GM23338 (cell line): ENCODE measurements around the gene MRAS. TPM values are rescaled to one million over a fixed set of nuclear protein-coding genes. Genes with fewer than 3 reads are reported as not detected.

ENCODE experiments used
- ATAC-seq: fragments of 200-7000 bp; cut with Tn5 transposase; 3 replicates; pipeline ENCODE4 v1.9.1; 2020
- DNase-seq: peaks from one replicate; pipeline ENCODE4 v3.0.0-alpha.2; 2015; ENCODE audit warnings: low spot score
- H2AFZ ChIP-seq: fragments of 200-600 bp; sonication (generic); 2 replicates; pipeline ENCODE4 v1.8.0; 2016; ENCODE audit warnings: antibody characterized with exemption, mild to moderate bottlenecking, moderate library complexity
- H3F3A ChIP-seq: fragments of 200-600 bp; sonication (generic); replicated peaks from 2 replicates; pipeline ENCODE4 v1.8.0; 2017; ENCODE audit warnings: antibody characterized with exemption, mixed run types, low read depth
- H3K27ac ChIP-seq: fragments of 200-600 bp; sonication (generic); 2 replicates; pipeline ENCODE4 v1.6.1; 2016; ENCODE audit warnings: low read depth
- H3K27me3 ChIP-seq: fragments of 200-600 bp; sonication (generic); 2 replicates; pipeline ENCODE4 v1.8.0; 2016; ENCODE audit warnings: mild to moderate bottlenecking, mixed run types, moderate library complexity; ENCODE audit not compliant: insufficient read depth
- H3K36me3 ChIP-seq: fragments of 200-600 bp; sonication (generic); 2 replicates; pipeline ENCODE4 v1.8.0; 2016; ENCODE audit warnings: mild to moderate bottlenecking; ENCODE audit not compliant: insufficient read depth
- H3K4me1 ChIP-seq: fragments of 200-600 bp; sonication (generic); 2 replicates; pipeline ENCODE4 v1.8.0; 2016; ENCODE audit warnings: mild to moderate bottlenecking, moderate library complexity; ENCODE audit not compliant: insufficient read depth
- H3K4me2 ChIP-seq: fragments of 200-600 bp; sonication (generic); 2 replicates; pipeline ENCODE4 v1.7.1; 2017; ENCODE audit warnings: mixed run types
- H3K4me3 ChIP-seq: fragments of 200-600 bp; sonication (generic); 2 replicates; pipeline ENCODE4 v1.6.1; 2016; ENCODE audit warnings: mixed run types
- H3K79me2 ChIP-seq: fragments of 200-600 bp; sonication (generic); replicated peaks from 2 replicates; pipeline ENCODE4 v1.8.0; 2017; ENCODE audit warnings: mild to moderate bottlenecking; ENCODE audit not compliant: insufficient read depth
- H3K9me2 ChIP-seq: fragments of 200-600 bp; sonication (generic); 2 replicates; pipeline ENCODE4 v1.8.0; 2017; ENCODE audit not compliant: insufficient read depth
- H4K20me1 ChIP-seq: fragments of 200-600 bp; sonication (generic); replicated peaks from 2 replicates; pipeline ENCODE4 v1.8.0; 2017; ENCODE audit warnings: mild to moderate bottlenecking; ENCODE audit not compliant: insufficient read depth
- H3K27ac Mint-ChIP-seq: 2 replicates; pipeline ENCODE4 v1.8.0; 2020; ENCODE audit warnings: inconsistent platforms, mild to moderate bottlenecking, moderate library complexity, mixed read lengths
- H3K27me3 Mint-ChIP-seq: 3 replicates; pipeline ENCODE4 v1.8.0; 2022; ENCODE audit warnings: low read depth, mild to moderate bottlenecking, moderate library complexity, mixed read lengths, inconsistent platforms; ENCODE audit not compliant: insufficient read depth, poor library complexity
- H3K36me3 Mint-ChIP-seq: 3 replicates; pipeline ENCODE4 v1.8.0; 2021; ENCODE audit warnings: low read depth, mild to moderate bottlenecking, inconsistent platforms, moderate library complexity, mixed read lengths
- H3K4me1 Mint-ChIP-seq: 3 replicates; pipeline ENCODE4 v1.8.0; 2020; ENCODE audit warnings: mild to moderate bottlenecking, inconsistent platforms, mixed read lengths
- H3K4me3 Mint-ChIP-seq: 3 replicates; pipeline ENCODE4 v1.8.0; 2021; ENCODE audit warnings: moderate library complexity, mild to moderate bottlenecking, inconsistent platforms, mixed read lengths
- H3K9me3 Mint-ChIP-seq: 3 replicates; pipeline ENCODE4 v1.8.0; 2020; ENCODE audit warnings: moderate library complexity, mild to moderate bottlenecking, inconsistent platforms, mixed read lengths
- CREB1 ChIP-seq: fragments of 250-450 bp; sonication (Bioruptor Pico); IDR thresholded peaks from 2 replicates; pipeline ENCODE4 v1.5.0; 2020; ENCODE audit warnings: low read depth, mild to moderate bottlenecking, moderate library complexity
- EZH2 ChIP-seq: fragments of 200-600 bp; sonication (generic); IDR thresholded peaks from one replicate; pipeline ENCODE4 v1.8.0; 2017; ENCODE audit warnings: antibody characterized with exemption, mild to moderate bottlenecking, low read depth; ENCODE audit not compliant: unreplicated experiment
- EZH2phosphoT487 ChIP-seq: fragments of 200-600 bp; sonication (generic); IDR thresholded peaks from one replicate; pipeline ENCODE4 v1.8.1; 2018; ENCODE audit warnings: antibody characterized with exemption; ENCODE audit not compliant: unreplicated experiment
- NANOG ChIP-seq: IDR thresholded peaks from 2 replicates; pipeline ENCODE4 v1.6.1; 2016; ENCODE audit warnings: antibody characterized with exemption, borderline replicate concordance
- POLR2AphosphoS5 ChIP-seq: IDR thresholded peaks from 2 replicates; pipeline ENCODE4 v1.6.1; 2016; ENCODE audit warnings: antibody characterized with exemption, low read depth
- ZNF114 ChIP-seq: fragments of 250-450 bp; sonication (Bioruptor Pico); IDR thresholded peaks from 2 replicates; pipeline ENCODE4 v1.5.0; 2020; ENCODE audit warnings: mild to moderate bottlenecking, moderate library complexity
- polyA plus RNA-seq: library from polyadenylated mRNA; unstranded; fragments of >200 nt; fragmentation: Nextera tagmentation; extraction: Ambion mirVana; gene quantifications from 2 replicates; pipeline ENCODE4 v1.2.1, GENCODE V29; 2016
- total RNA-seq: library from RNA; depleted of rRNA; stranded (reverse); fragments of >200 nt; shearing (Covaris generic); gene quantifications from 2 replicates; pipeline ENCODE4 v1.2.3, GENCODE V29; 2014
- TF ChIP-seq, protein P1 (sequence below), 2 experiments: fragments of 200-600 bp in 1 of 2; sonication (generic) in 1 of 2; conservative IDR thresholded peaks; 2 replicates each; pipeline versions ENCODE4 v1.5.1 to v1.6.1; 2016 to 2017; ENCODE audit warnings: antibody characterized with exemption in 2 of 2, low read depth in 2 of 2, mild to moderate bottlenecking in 2 of 2, moderate library complexity in 1 of 2
- TF ChIP-seq, protein P2 (sequence below): IDR thresholded peaks from 2 replicates; pipeline ENCODE4 v1.6.1; 2016; ENCODE audit warnings: antibody characterized with exemption
- TF ChIP-seq, protein P3 (sequence below): fragments of 250-450 bp; sonication (Bioruptor Pico); IDR thresholded peaks from 2 replicates; pipeline ENCODE4 v1.5.0; 2020; ENCODE audit warnings: mild to moderate bottlenecking, moderate library complexity

MRAS gene
- total and polyA plus RNA-seq, 2 experiments from 2014 or later: 9.1 to 10.2 TPM

DNA sequence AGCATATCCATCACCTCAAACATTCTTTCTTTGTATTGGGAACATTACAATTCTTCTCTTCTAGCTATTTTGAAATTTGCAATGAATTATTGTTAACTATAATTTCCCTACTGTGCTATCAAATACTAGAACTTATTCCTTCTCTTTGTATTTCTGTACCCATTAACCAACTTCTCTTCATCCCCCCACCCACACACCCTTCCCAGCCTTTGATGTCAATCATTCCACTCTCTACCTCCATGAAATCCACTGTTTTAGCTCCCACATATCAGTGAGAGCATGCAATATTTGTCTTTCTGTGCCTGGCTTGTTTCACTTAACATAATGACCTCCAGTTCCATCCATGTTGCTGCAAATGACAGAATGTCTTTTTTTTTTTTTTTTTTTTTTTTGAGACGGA, 30.6 kb downstream of the MRAS start:
- ATAC-seq (no peak), DNase-seq (no peak)
- no peak overlapping the region for H3K4me3 Mint-ChIP-seq
- no peaks in the 10 kb centered on the region for H3K27me3 Mint-ChIP-seq
- Histone ChIP-seq H4K20me1 (no peaks in the 10 kb centered on the region), H3K4me1 (no peaks in the 10 kb centered on the region), H3K36me3 (no peaks in the 10 kb centered on the region; the same call in 1 of the 2 replicates), H3K27ac (no peak overlapping the region), H3K27me3 (no peaks in the 10 kb centered on the region), H3K4me2 (no peak overlapping the region), H3F3A (no peaks in the 10 kb centered on the region), H2AFZ (no peak overlapping the region), H3K4me3 (no peak overlapping the region), H3K9me2 (no peaks in the 10 kb centered on the region), H3K79me2 (no peaks in the 10 kb centered on the region)
- no peak overlapping the region for H3K27ac Mint-ChIP-seq
- H3K36me3 Mint-ChIP-seq: peaks cover 7% of the 10 kb centered on the region; the same call in 2 of the 3 replicates
- H3K9me3 Mint-ChIP-seq: no peaks in the 10 kb centered on the region; the same call in 2 of the 3 replicates
- H3K4me1 Mint-ChIP-seq: peaks cover 8% of the 10 kb centered on the region
- TF ChIP-seq ZNF114 (CRISPR knock-in tag) (no peak), POLR2AphosphoS5 (no peak), EZH2 (no peak)
- TF ChIP-seq, protein P1, sequence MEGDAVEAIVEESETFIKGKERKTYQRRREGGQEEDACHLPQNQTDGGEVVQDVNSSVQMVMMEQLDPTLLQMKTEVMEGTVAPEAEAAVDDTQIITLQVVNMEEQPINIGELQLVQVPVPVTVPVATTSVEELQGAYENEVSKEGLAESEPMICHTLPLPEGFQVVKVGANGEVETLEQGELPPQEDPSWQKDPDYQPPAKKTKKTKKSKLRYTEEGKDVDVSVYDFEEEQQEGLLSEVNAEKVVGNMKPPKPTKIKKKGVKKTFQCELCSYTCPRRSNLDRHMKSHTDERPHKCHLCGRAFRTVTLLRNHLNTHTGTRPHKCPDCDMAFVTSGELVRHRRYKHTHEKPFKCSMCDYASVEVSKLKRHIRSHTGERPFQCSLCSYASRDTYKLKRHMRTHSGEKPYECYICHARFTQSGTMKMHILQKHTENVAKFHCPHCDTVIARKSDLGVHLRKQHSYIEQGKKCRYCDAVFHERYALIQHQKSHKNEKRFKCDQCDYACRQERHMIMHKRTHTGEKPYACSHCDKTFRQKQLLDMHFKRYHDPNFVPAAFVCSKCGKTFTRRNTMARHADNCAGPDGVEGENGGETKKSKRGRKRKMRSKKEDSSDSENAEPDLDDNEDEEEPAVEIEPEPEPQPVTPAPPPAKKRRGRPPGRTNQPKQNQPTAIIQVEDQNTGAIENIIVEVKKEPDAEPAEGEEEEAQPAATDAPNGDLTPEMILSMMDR (conservative IDR thresholded peaks at IDR 0.05; ENCODE audit: low read depth in 2 of 2): no peak

DNA sequence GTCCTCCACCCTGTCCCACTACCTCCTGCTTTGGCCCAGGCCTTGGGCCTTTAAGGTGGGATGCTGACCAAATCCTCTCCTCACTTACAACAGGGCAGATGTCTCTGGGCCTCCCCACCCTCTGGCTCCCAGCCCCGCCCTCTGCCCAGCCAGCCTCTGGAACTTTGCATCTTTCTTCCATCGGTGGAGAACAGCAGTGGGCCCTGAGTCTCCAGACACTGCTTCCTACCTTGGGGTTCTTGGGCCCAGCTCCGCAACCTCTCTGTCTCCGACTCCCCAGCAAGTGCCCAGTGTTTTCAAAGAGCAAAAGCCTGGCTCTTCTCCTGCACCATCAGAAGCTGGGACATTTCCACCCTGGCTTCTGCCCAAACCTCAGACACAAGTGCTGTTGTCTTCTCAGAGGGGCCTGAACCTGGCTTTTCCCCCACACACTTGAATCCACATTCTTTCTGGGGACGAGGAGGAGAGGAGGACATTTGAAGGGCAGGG, 33.1 kb downstream of the MRAS start:
- no peak overlapping the region for H2AFZ ChIP-seq

More for the DNA sequence above, 33.1 kb downstream of the MRAS start:
- TF ChIP-seq EZH2phosphoT487 (no peak), CREB1 (CRISPR knock-in tag) (no peak), EZH2 (no peak), ZNF114 (CRISPR knock-in tag) (no peak), NANOG (no peak), POLR2AphosphoS5 (no peak)
- TF ChIP-seq, protein P2, sequence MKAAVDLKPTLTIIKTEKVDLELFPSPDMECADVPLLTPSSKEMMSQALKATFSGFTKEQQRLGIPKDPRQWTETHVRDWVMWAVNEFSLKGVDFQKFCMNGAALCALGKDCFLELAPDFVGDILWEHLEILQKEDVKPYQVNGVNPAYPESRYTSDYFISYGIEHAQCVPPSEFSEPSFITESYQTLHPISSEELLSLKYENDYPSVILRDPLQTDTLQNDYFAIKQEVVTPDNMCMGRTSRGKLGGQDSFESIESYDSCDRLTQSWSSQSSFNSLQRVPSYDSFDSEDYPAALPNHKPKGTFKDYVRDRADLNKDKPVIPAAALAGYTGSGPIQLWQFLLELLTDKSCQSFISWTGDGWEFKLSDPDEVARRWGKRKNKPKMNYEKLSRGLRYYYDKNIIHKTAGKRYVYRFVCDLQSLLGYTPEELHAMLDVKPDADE: no peak
- TF ChIP-seq, protein P3, sequence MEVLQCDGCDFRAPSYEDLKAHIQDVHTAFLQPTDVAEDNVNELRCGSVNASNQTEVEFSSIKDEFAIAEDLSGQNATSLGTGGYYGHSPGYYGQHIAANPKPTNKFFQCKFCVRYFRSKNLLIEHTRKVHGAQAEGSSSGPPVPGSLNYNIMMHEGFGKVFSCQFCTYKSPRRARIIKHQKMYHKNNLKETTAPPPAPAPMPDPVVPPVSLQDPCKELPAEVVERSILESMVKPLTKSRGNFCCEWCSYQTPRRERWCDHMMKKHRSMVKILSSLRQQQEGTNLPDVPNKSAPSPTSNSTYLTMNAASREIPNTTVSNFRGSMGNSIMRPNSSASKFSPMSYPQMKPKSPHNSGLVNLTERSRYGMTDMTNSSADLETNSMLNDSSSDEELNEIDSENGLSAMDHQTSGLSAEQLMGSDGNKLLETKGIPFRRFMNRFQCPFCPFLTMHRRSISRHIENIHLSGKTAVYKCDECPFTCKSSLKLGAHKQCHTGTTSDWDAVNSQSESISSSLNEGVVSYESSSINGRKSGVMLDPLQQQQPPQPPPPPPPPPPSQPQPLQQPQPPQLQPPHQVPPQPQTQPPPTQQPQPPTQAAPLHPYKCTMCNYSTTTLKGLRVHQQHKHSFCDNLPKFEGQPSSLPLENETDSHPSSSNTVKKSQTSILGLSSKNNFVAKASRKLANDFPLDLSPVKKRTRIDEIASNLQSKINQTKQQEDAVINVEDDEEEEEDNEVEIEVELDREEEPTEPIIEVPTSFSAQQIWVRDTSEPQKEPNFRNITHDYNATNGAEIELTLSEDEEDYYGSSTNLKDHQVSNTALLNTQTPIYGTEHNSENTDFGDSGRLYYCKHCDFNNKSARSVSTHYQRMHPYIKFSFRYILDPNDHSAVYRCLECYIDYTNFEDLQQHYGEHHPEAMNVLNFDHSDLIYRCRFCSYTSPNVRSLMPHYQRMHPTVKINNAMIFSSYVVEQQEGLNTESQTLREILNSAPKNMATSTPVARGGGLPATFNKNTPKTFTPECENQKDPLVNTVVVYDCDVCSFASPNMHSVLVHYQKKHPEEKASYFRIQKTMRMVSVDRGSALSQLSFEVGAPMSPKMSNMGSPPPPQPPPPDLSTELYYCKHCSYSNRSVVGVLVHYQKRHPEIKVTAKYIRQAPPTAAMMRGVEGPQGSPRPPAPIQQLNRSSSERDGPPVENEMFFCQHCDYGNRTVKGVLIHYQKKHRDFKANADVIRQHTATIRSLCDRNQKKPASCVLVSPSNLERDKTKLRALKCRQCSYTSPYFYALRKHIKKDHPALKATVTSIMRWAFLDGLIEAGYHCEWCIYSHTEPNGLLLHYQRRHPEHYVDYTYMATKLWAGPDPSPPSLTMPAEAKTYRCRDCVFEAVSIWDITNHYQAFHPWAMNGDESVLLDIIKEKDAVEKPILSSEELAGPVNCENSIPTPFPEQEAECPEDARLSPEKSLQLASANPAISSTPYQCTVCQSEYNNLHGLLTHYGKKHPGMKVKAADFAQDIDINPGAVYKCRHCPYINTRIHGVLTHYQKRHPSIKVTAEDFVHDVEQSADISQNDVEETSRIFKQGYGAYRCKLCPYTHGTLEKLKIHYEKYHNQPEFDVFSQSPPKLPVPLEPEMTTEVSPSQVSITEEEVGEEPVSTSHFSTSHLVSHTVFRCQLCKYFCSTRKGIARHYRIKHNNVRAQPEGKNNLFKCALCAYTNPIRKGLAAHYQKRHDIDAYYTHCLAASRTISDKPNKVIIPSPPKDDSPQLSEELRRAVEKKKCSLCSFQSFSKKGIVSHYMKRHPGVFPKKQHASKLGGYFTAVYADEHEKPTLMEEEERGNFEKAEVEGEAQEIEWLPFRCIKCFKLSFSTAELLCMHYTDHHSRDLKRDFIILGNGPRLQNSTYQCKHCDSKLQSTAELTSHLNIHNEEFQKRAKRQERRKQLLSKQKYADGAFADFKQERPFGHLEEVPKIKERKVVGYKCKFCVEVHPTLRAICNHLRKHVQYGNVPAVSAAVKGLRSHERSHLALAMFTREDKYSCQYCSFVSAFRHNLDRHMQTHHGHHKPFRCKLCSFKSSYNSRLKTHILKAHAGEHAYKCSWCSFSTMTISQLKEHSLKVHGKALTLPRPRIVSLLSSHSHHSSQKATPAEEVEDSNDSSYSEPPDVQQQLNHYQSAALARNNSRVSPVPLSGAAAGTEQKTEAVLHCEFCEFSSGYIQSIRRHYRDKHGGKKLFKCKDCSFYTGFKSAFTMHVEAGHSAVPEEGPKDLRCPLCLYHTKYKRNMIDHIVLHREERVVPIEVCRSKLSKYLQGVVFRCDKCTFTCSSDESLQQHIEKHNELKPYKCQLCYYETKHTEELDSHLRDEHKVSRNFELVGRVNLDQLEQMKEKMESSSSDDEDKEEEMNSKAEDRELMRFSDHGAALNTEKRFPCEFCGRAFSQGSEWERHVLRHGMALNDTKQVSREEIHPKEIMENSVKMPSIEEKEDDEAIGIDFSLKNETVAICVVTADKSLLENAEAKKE (CRISPR knock-in tag): no peak
- H3K9me3 Mint-ChIP-seq: peaks cover 3% of the 10 kb centered on the region; the same call in 2 of the 3 replicates
- Histone ChIP-seq H3F3A (no peaks in the 10 kb centered on the region), H3K79me2 (no peaks in the 10 kb centered on the region), H4K20me1 (no peaks in the 10 kb centered on the region), H3K27me3 (no peaks in the 10 kb centered on the region), H3K4me3 (no peak overlapping the region), H3K27ac (no peak overlapping the region), H3K9me2 (no peaks in the 10 kb centered on the region), H3K36me3 (no peaks in the 10 kb centered on the region), H3K4me1 (no peaks in the 10 kb centered on the region), H3K4me2 (no peak overlapping the region)
- no peaks in the 10 kb centered on the region for H3K27me3 Mint-ChIP-seq
- H3K4me1 Mint-ChIP-seq: peaks cover 8% of the 10 kb centered on the region
- peak overlapping the region; percentile 39; the same call in 1 of the 2 replicates for H3K27ac Mint-ChIP-seq
- ATAC-seq (no peak), DNase-seq (no peak)
- H3K36me3 Mint-ChIP-seq: peaks cover 8% of the 10 kb centered on the region; the same call in 2 of the 3 replicates
- no peak overlapping the region for H3K4me3 Mint-ChIP-seq
